Left lung (tissue), 10 donors: ENCODE results near the gene TOE1. TPM values are rescaled to one million over a fixed set of nuclear protein-coding genes. Genes with fewer than 3 reads are reported as not detected.
A peak's percentile ranks its signal among the peaks of the same experiment; 100 is the strongest.
"Not testable (repeated sequence)": the region's sequence is repeated elsewhere in the genome, so short reads cannot be mapped to it uniquely, and the experiment has no call there.

ENCODE experiments used
- ATAC-seq: fragments of 200-7000 bp; cut with Tn5 transposase; one replicate; pipeline ENCODE4 v1.9.1; 2020; ENCODE audit warnings: moderate library complexity
- DNase-seq, 4 donors: peaks; one replicate each; pipeline ENCODE4 v3.0.0-alpha.2; 2013 to 2020
- H3K27ac ChIP-seq, 2 donors: fragments of 200-600 bp; sonication (generic) in 1 of 2; one replicate each; pipeline versions ENCODE4 v1.5.0 to v1.8.0; 2020 to 2021
- H3K27me3 ChIP-seq, 2 donors: fragments of 200-600 bp; sonication (generic) in 1 of 2; one replicate each; pipeline versions ENCODE4 v1.5.0 to v1.8.0; 2020 to 2021
- H3K36me3 ChIP-seq, 2 donors: fragments of 200-600 bp; sonication (generic) in 1 of 2; one replicate each; pipeline versions ENCODE4 v1.5.0 to v1.8.0; 2020 to 2021
- H3K4me1 ChIP-seq, 2 donors: fragments of 200-600 bp; one replicate each; pipeline ENCODE4 v1.8.0; 2021
- H3K4me3 ChIP-seq, 2 donors: fragments of 200-600 bp; sonication (generic) in 1 of 2; one replicate each; pipeline versions ENCODE4 v1.5.0 to v1.8.0; 2020 to 2021; ENCODE audit warnings: mild to moderate bottlenecking in 1 of 2
- H3K9me3 ChIP-seq, 2 donors: fragments of 200-600 bp; sonication (generic) in 1 of 2; one replicate each; pipeline versions ENCODE4 v1.5.0 to v1.8.0; 2020 to 2021
- intact Hi-C, 2 donors: fragments of 100-400 bp; cut with DNase I; formaldehyde crosslinking; loops; one replicate each; pipeline versions ENCODE4 v1.11.2 to v1.14.2; 2022
- polyA plus RNA-seq, 6 donors: library from polyadenylated mRNA; unstranded; fragments of 120-200 nt; gene quantifications; one replicate each; pipeline ENCODE4 v1.2.1, GENCODE V29; 2013; ENCODE audit not compliant: insufficient read length in 6 of 6
- total RNA-seq, 2 donors: library from RNA; stranded (reverse); fragmentation: NEBNext Ultra II Directional; extraction: Animal tissue kit (Norgen Biotek cat#: 25700); gene quantifications; one replicate each; pipeline ENCODE4 v1.2.1, GENCODE V29; 2021
- TF ChIP-seq, protein P1 (sequence below), 2 donors: fragments of 200-600 bp; sonication (generic) in 1 of 2; IDR thresholded peaks; one replicate each; pipeline versions ENCODE4 v1.5.0 to v1.8.0; 2021; ENCODE audit warnings: antibody characterized with exemption in 2 of 2
- donor health status: DM: no; HTN: yes; CAD: no.
- donor health status: DM: no; HTN: no; CAD: no.

The TOE1 gene
- total and polyA plus RNA-seq, 8 donors = 6.6 to 14.3 (median 12.6) TPM

DNA sequence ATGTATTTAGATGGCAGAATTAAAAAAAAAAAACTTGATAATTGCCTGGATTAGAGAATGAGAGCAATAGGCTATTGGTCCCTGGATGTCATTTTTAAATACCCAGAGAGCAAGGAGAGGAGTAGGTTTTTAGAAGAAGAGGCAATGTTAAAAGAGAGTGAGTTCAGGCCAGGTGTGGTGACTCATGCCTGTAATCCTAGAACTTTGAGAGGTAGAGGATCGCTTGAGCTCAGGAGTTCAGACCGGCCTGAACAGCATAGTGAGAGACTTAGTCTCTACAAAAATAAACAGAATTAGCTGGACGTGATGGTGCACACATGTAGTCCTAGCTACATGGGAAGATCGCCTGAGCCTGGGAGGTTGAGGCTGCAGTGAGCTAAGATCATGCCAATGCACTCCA, 16.2 kb downstream of the TOE1 start:
- Histone ChIP-seq H3K4me1 (peaks cover 10 to 14% of the 10 kb centered on the region in 2 donors), H3K27ac (no peak overlapping the region), H3K27me3 (no peaks in the 10 kb centered on the region), H3K4me3 (no peak overlapping the region), H3K36me3 (peaks cover 0 to 3% of the 10 kb centered on the region in 2 donors), H3K9me3 (no peaks in the 10 kb centered on the region)
- intact Hi-C loops = no loop called here
- no peak for DNase-seq
- TF ChIP-seq, protein P1, sequence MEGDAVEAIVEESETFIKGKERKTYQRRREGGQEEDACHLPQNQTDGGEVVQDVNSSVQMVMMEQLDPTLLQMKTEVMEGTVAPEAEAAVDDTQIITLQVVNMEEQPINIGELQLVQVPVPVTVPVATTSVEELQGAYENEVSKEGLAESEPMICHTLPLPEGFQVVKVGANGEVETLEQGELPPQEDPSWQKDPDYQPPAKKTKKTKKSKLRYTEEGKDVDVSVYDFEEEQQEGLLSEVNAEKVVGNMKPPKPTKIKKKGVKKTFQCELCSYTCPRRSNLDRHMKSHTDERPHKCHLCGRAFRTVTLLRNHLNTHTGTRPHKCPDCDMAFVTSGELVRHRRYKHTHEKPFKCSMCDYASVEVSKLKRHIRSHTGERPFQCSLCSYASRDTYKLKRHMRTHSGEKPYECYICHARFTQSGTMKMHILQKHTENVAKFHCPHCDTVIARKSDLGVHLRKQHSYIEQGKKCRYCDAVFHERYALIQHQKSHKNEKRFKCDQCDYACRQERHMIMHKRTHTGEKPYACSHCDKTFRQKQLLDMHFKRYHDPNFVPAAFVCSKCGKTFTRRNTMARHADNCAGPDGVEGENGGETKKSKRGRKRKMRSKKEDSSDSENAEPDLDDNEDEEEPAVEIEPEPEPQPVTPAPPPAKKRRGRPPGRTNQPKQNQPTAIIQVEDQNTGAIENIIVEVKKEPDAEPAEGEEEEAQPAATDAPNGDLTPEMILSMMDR (IDR thresholded peaks at IDR 0.05) = no peak
- ATAC-seq = peak; percentile 46

DNA sequence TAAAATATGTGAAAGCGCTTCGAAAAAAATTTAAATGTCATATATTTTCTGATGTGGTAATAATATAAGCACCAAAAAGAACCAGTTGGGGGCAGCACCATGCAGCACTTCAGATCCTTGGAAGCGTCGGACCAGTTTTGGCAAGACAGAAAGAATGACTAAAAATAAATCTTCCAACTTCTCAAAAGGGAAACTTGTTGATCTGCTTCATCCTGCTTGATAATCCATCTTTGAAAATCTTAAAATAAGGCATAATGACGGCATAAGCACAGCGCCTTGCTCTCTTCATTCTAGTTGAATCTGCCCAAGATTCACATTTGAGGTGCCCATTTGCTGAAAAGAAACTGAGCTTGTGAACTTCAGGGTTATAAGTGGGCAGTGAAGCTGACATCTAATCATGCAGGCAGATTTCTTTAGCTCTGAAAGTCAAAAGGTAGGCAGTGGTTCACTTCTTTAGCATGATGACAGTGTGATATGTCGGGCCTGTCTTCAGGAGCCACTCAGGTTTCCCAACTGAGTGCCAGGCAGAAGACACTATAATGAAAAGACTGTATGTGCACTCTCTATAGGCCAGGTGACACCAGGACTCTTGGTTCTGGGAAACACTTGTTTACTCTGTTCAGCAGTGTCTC, 20.0 kb downstream of the TOE1 start:
- Histone ChIP-seq H3K4me1 (peaks cover 10 to 20% of the 10 kb centered on the region in 2 donors), H3K36me3 (peaks cover 0 to 1% of the 10 kb centered on the region in 2 donors), H3K27ac (peak overlapping the region; percentile 60 to 66), H3K9me3 (no peaks in the 10 kb centered on the region), H3K27me3 (no peaks in the 10 kb centered on the region), H3K4me3 (no peak overlapping the region)
- ATAC-seq (peak; percentile 89), DNase-seq (peak in 3 of 4 donors; percentile 58 to 82 (median 71))
- TF ChIP-seq, protein P1 (IDR thresholded peaks at IDR 0.05) = peak; percentile 48 to 52
- intact Hi-C loops = loop anchor here in 1 of 2 donors (5.0 to 10.0 kb wide), 2 partner anchors 132 to 215 kb away; partner anchors contain the start of gene TESK2

DNA sequence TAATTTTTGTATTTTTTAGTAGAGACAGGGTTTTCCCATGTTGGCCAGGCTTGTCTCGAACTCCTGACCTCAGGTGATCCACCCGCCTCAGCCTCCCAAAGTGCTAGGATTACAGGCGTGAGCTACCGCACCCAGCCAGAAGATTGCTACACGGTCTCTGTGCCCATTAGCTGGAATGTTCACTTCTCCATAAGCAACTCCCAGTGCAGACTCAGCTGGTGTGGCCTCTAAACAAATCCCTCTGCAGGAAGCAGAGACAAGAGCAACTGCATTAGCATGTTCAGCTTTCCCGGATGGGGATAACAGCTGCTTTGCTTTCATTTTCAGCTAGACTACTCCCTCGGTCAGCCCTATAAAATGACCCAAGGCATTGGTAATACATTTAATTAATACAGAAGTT, 21.0 kb downstream of the TOE1 start:
- not testable (repeated sequence) for H3K27me3 ChIP-seq, H3K4me3 ChIP-seq, H3K9me3 ChIP-seq, H3K36me3 ChIP-seq
- H3K27ac ChIP-seq = peak overlapping the region; percentile 60 to 66
- intact Hi-C loops = loop anchor here in 1 of 2 donors (5.0 to 10.0 kb wide), 2 partner anchors 131 to 214 kb away; partner anchors contain the start of gene TESK2
- peak in 2 of 4 donors; percentile 36 to 73 for DNase-seq
- peaks cover 10 to 20% of the 10 kb centered on the region in 2 donors for H3K4me1 ChIP-seq
- peak; percentile 76 for ATAC-seq

DNA sequence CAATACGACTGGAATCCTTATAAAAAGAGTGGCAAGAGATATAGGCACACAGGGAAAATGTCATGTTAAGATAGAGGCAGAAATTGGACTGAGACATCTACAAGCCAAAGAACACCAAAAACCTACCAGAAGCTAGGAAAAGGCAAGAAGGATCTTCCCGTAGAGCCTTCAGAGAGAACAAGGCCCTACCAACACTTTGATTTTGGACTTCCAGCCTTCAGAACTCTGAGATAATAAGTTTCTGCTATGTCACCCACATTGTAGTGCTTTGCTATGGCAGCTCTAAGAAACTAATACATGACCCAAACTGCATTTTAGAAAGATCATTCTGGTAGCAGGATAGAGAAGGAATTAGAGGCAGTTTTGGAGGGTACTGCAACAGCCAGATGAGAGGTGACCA, 24.3 kb downstream of the TOE1 start:
- no peaks in the 10 kb centered on the region for H3K27me3 ChIP-seq
- peaks cover 10 to 20% of the 10 kb centered on the region in 2 donors for H3K4me1 ChIP-seq
- H3K9me3 ChIP-seq = no peaks in the 10 kb centered on the region
- TF ChIP-seq, protein P1 (IDR thresholded peaks at IDR 0.05) = no peak
- intact Hi-C loops = loop anchor here in 1 of 2 donors (5.0 to 10.0 kb wide), 2 partner anchors 128 to 211 kb away; partner anchors contain the start of gene TESK2
- H3K4me3 ChIP-seq = no peak overlapping the region
- no peaks in the 10 kb centered on the region for H3K36me3 ChIP-seq
- H3K27ac ChIP-seq = no peak overlapping the region
- ATAC-seq (no peak), DNase-seq (no peak)

DNA sequence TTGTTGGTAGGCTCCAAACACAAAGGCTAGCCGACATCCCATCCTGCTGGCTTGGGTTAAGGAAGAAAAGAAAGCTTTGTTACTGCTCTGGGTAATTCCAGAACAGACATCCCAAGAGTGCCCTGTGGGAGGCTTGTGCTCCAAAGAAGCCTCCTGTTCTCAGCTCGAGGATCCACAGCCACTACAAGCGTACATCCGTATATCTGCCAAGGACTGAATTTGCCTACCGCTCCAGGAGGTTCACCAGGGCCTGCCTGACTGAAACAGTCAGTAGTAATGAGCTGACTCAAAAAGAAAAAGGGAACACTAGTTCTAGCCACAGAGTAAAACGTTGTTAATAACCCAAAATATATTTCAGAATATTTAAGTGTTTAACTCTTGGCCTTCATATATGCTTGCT, 25.1 kb downstream of the TOE1 start:
- ATAC-seq (no peak), DNase-seq (no peak)
- Histone ChIP-seq H3K36me3 (no peaks in the 10 kb centered on the region), H3K4me3 (no peak overlapping the region), H3K4me1 (peaks cover 8 to 18% of the 10 kb centered on the region in 2 donors), H3K27ac (no peak overlapping the region), H3K9me3 (no peaks in the 10 kb centered on the region), H3K27me3 (no peaks in the 10 kb centered on the region)
- TF ChIP-seq, protein P1 (IDR thresholded peaks at IDR 0.05) = no peak
- intact Hi-C loops = loop anchor here in 1 of 2 donors (10.0 kb wide), 1 partner anchor 210 kb away; no protein-coding TSS in a partner anchor
